Astrocyte (in vitro differentiated cells and primary cell): ENCODE data around the gene APOBEC4.

Source experiments
- EZH2 ChIP-seq: IDR thresholded peaks from 2 replicates; pipeline ENCODE4 v1.6.1; 2012; ENCODE audit warnings: mild to moderate bottlenecking, low read length, inconsistent platforms; ENCODE audit not compliant: insufficient read depth
- TF ChIP-seq, protein P1 (sequence below): IDR thresholded peaks from 2 replicates; pipeline ENCODE4 v1.5.1; 2011; ENCODE audit warnings: low read depth, mild to moderate bottlenecking, inconsistent platforms, low read length, moderate library complexity; ENCODE audit not compliant: insufficient read depth

DNA sequence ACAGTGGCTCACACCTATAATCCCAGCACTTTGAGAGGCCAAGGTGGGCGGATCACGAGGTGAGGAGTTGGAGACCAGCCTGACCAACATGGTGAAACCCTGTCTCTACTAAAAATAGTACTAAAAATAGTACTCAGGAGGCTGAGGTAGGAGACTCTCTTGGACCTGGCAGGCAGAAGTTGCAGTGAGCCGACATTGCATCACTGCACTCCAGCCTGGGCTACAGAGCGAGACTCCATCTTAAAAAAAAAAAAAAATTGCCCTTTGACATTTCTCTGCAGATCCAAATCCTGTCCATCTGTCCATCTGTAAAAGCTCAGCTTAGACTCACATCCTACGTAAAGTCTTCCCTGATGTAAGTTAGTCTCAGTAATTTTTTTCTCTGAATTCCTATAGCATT, 56.6 kb downstream of the APOBEC4 start:
- TF ChIP-seq, protein P1, sequence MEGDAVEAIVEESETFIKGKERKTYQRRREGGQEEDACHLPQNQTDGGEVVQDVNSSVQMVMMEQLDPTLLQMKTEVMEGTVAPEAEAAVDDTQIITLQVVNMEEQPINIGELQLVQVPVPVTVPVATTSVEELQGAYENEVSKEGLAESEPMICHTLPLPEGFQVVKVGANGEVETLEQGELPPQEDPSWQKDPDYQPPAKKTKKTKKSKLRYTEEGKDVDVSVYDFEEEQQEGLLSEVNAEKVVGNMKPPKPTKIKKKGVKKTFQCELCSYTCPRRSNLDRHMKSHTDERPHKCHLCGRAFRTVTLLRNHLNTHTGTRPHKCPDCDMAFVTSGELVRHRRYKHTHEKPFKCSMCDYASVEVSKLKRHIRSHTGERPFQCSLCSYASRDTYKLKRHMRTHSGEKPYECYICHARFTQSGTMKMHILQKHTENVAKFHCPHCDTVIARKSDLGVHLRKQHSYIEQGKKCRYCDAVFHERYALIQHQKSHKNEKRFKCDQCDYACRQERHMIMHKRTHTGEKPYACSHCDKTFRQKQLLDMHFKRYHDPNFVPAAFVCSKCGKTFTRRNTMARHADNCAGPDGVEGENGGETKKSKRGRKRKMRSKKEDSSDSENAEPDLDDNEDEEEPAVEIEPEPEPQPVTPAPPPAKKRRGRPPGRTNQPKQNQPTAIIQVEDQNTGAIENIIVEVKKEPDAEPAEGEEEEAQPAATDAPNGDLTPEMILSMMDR, result no peak
- TF ChIP-seq EZH2, result no peak
